GM12891 (cell line): ENCODE measurements around the gene RGS17.

Experiments
- PAX5 ChIP-seq: IDR thresholded peaks from 2 replicates; pipeline ENCODE4 v1.6.1; 2011; ENCODE audit warnings: low read length, moderate library complexity, mild to moderate bottlenecking; ENCODE audit not compliant: insufficient read depth, severe bottlenecking
- POLR2A ChIP-seq: IDR thresholded peaks from 2 replicates; pipeline ENCODE4 v1.6.1; 2011; ENCODE audit warnings: low read depth, low read length, control low read depth
- POLR2AphosphoS5 ChIP-seq: IDR thresholded peaks from 2 replicates; pipeline ENCODE4 v1.6.1; 2011; ENCODE audit warnings: low read depth, low read length, control low read depth
- TAF1 ChIP-seq: IDR thresholded peaks from 2 replicates; pipeline ENCODE4 v1.6.1; 2011; ENCODE audit warnings: low read depth, low read length, control low read depth

DNA sequence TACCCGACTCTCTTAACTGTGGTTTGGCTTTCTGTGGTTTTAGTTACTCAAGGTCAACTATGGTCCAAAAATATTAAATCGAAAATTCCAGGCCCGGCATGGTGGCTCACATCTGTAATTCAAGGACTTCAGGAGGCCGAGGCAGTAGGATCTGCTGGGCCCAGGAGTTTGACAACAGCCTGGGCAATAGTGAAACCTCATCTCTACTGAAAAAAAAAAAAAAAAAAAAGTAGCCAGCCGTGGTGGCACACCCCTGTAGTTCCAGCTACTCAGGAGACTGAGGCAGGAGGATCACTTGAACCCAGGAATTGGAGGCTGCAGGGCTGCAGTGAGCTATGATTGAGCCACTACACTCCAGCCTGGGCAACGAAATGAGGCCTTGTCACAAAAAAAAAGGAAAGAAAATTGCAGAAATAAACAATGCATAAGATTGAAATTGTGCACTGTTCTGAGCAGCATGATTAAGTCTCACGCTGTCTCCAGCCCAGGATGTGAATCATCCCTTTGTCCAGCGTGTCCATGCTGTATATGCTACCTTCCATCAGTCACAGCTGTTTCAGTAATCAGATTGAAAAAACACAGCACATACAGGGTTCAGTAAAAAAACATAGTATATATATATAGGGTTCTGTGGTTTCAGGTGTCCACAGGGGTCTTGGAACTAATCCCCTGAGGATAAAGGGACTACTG is 40.7 kb downstream of the RGS17 start:
- no peak for TF ChIP-seq POLR2A
- TF ChIP-seq POLR2AphosphoS5, result no peak
- TF ChIP-seq TAF1, result no peak
- TF ChIP-seq PAX5, result no peak
